ENCODE results near the gene CNTNAP2.
"Not testable (repeated sequence)": the region's sequence is repeated elsewhere in the genome, so short reads cannot be mapped to it uniquely, and the experiment has no call there.

CNTNAP2 gene

DNA sequence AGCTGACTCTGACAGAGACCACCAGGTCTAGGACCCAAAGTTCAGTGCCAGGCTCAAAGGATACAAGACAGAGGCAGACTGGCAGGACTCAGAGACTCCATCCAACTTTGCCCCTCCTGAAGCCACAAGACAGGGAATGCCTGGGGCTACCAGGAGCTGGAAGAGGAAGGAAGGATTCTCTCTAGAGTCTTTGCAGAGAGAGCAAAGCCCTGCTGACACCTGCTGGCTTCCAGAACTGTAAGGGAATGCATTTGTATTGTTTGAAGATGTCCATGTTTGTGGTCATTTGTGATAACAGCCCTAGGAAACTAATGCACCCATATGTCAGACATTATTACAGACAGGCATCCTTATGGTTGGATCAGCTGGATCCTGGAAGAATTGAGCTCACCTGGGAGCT is 2341.7 kb downstream of the CNTNAP2 start:
- TF ChIP-seq, protein P1, sequence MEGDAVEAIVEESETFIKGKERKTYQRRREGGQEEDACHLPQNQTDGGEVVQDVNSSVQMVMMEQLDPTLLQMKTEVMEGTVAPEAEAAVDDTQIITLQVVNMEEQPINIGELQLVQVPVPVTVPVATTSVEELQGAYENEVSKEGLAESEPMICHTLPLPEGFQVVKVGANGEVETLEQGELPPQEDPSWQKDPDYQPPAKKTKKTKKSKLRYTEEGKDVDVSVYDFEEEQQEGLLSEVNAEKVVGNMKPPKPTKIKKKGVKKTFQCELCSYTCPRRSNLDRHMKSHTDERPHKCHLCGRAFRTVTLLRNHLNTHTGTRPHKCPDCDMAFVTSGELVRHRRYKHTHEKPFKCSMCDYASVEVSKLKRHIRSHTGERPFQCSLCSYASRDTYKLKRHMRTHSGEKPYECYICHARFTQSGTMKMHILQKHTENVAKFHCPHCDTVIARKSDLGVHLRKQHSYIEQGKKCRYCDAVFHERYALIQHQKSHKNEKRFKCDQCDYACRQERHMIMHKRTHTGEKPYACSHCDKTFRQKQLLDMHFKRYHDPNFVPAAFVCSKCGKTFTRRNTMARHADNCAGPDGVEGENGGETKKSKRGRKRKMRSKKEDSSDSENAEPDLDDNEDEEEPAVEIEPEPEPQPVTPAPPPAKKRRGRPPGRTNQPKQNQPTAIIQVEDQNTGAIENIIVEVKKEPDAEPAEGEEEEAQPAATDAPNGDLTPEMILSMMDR (IDR thresholded peaks at IDR 0.05; ENCODE audit: low read depth, low read length): no peak
- H3K4me3 ChIP-seq (ENCODE audit: low read depth, low read length): no peak overlapping the region

DNA sequence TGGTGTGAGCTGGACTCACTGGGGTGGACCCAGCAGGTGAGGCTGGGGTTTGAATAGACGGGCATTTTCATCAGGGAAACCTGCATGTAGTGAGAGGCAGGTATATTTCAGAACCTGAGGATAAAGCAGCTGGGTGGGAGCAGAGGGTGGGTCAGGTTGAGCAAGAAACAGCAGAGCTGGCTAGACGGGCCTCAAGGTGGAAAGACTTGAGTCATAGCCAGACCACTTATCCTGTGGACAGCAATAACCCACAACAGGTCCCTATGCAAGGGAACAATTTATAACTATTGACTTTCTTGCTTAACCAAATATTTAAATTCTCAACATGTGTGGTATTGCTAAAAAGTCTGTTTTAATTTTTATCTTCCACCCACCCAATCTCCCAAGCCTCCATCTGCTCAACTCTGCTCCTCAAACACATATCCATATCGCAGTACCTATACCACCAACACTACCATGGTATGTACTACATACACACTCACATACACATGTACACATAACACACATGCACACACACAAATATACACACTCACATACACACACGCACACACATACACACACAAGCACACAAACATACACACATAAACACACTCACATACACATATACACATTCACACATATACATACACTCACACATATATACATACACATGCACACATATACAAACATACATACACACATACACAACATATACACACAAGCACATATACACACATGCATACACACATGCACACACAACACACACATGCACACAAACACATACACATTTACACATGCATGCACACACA is 2345.0 kb downstream of the CNTNAP2 start:
- H3K4me3 ChIP-seq (ENCODE audit: low read depth, low read length): no peak overlapping the region
- TF ChIP-seq, protein P1 (IDR thresholded peaks at IDR 0.05; ENCODE audit: low read depth, low read length): no peak

DNA sequence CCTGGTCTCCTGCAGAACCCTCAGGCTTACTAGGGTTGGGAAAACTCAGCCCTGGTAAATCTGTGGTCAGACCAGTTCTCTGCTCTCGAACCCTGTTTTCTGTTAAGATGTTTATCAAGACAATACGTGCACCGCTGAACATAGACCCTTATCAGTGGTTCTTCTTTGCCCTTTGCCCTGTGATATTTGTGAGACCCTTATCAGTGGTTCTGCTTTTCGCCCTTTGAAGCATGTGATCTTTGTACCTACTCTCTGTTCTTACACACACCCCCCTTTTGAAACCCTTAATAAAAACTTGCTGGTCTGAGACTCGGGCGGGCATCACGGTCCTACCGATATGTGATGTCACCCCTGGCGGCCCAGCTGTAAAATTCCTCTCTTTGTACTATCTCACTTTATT is 2346.2 kb downstream of the CNTNAP2 start:
- not testable (repeated sequence) for H3K4me3 ChIP-seq (ENCODE audit: low read depth, low read length)

DNA sequence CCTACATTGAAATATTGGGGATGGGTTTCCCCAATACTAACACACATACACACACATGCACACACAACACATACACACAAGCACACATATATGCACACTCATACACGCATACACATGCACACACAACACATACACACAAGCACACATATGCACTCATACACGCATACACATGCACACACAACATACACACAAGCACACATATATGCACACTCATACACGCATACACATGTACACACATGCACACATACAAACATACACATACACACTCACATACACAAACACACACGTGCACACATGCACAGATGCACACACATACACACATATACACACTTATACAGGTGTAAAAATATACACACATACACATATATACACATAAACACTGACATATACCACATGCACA is 2346.6 kb downstream of the CNTNAP2 start:
- TF ChIP-seq, protein P1 (IDR thresholded peaks at IDR 0.05; ENCODE audit: low read depth, low read length): no peak
- no peak overlapping the region for H3K4me3 ChIP-seq (ENCODE audit: low read depth, low read length)

DNA sequence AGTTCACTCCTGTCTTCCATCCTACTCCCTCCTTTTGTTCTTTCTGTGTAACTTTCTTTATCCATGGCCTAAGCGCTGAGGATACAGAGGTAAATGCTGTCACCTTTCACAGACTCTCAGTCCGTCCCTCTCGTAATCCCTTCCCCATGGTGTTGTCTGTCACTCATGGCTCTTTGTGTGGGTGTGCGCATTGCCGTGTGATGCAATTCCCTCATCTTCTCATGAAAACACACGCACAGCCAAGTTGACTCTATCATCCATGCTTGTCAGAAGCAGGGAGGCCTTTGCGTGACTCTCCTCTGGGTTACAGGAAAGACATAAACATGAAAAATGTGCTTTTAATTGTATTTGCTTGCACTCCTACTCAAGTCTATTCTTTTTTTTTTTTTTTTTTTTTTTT is 2348.3 kb downstream of the CNTNAP2 start:
- no peak overlapping the region for H3K4me3 ChIP-seq (ENCODE audit: low read depth, low read length)
- TF ChIP-seq, protein P1 (IDR thresholded peaks at IDR 0.05; ENCODE audit: low read depth, low read length): no peak

DNA sequence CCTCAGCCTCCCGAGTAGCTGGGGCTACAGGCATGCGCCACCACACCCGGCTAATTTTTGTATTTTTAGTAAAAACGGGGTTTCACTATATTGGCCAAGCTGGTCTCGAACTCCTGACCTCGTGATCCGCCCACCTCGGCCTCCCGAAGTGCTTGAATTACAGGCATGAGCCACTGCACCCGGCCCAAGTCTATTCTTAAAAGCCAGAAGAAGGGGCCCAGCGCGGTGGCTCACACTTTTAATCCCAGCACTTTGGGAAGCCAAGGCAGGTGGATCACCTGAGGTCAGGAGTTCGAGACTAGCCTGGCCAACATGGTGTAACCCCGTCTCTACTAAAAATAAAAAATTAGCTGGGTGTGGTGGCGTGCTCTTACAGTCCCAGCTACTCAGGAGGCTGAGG is 2348.8 kb downstream of the CNTNAP2 start:
- H3K4me3 ChIP-seq (ENCODE audit: low read depth, low read length): not testable (repeated sequence)

DNA sequence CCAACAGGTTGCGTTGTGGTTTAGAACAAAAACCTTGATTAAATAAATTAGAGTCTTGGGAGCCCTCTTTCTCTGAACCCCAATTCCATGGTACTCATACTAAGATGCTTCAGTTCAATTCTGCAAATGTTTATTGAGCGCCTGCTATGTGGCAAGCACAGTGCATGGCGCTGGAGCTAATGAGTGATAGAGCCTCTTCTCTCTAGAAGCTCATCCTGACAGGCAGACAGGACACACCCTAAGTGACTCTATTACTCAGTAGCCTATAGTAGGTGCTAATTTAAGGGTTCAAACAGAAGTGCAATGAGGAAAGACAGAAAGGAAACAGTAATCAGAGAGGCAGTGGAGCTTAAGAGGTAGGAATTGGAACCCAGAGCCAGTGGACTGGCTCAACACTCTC is 2349.5 kb downstream of the CNTNAP2 start:
- TF ChIP-seq, protein P1 (IDR thresholded peaks at IDR 0.05; ENCODE audit: low read depth, low read length): no peak
- H3K4me3 ChIP-seq (ENCODE audit: low read depth, low read length): no peak overlapping the region

DNA sequence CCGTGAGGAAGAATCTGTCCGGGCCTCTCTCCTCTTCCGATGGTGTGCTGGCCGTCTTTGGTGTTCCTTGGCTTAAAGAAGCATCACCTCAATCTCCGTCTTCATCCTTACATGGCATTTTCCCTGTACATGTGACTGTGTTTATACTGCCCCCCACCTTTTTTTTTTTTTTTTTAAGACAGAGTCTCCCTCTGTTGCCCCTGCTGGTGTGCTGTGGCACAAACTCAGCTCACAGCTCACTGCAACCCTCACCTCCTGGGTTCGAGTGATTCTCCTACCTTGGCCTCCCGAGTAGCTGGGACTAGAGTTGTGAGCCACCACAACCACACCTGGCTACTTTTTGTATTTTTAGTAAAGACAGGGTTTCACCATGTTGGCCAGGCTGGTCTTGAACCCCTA is 2352.1 kb downstream of the CNTNAP2 start:
- H3K4me3 ChIP-seq (ENCODE audit: low read depth, low read length): no peak overlapping the region
- TF ChIP-seq, protein P1 (IDR thresholded peaks at IDR 0.05; ENCODE audit: low read depth, low read length): no peak

Measured in WI38 (cell line).